Retina (tissue), 1 donor: ENCODE measurements around the gene ACOT9.
"Not testable (repeated sequence)": the region's sequence is repeated elsewhere in the genome, so short reads cannot be mapped to it uniquely, and the experiment has no call there.

Source experiments
- DNase-seq: peaks from one replicate; pipeline ENCODE4 v3.0.0-alpha.2; 2016

ACOT9 gene

GRCh38 chrX:23676486-23676885, 66.6 kb downstream of the ACOT9 start:
- not testable (repeated sequence) for DNase-seq

GRCh38 chrX:23673108-23673507, 70.0 kb downstream of the ACOT9 start:
- DNase-seq = no peak

DNA sequence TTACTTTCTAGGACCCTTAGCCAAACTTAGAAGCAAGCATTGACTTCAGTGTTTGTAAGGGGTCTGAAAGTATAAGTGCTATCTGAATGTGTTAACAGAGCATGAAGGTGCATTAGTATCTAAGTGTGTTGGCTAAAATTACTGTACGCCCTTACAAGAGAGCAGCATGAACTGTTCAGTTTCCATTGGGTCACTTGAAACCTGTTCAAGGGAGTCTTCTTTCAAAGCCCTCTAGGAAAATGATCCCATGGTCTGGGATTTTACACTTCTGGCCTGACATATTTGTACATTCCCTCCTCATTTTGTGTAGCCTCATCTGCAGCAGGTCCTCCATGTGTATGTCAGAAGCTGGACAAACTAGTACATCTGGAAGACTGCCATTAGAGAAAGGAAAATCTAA, 72.5 kb downstream of the ACOT9 start:
- DNase-seq = no peak

GRCh38 chrX:23668335-23668734, 74.7 kb downstream of the ACOT9 start:
- DNase-seq = no peak

- peak; percentile 83 for DNase-seq
These were observed 75.6 kb downstream of the ACOT9 start, which contains the start of gene PRDX4 for GRCh38 chrX:23667239-23668177. TSS of gene PRDX4 (plus strand) at chrX:23667493. CDS start at chrX:23667571, 78 bp downstream.

GRCh38 chrX:23666282-23666681, 76.8 kb downstream of the ACOT9 start:
- DNase-seq = no peak

GRCh38 chrX:23664496-23664895, 78.6 kb downstream of the ACOT9 start:
- DNase-seq = no peak

GRCh38 chrX:23662853-23663252, 80.2 kb downstream of the ACOT9 start:
- no peak for DNase-seq

DNA sequence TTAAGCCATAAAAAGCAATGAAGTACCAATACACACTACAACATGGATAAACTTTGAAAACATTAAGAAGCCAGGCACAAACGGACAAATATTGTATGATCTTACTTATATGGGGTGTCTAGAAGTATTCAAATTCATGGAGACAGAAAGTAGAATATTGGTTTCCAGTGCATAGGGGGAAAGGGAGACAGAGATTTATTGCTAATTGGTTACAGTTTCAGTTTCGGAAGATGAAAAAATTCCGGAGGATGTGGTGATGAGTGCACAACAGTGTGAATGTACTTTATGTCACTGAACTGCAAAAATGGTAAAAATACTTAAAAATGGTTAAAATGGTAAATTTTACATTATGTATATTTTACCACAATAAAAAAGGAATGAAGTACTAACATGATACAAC, 80.9 kb downstream of the ACOT9 start:
- DNase-seq = no peak

- no peak for DNase-seq
These were observed 81.4 kb downstream of the ACOT9 start for GRCh38 chrX:23661671-23662070.

DNA sequence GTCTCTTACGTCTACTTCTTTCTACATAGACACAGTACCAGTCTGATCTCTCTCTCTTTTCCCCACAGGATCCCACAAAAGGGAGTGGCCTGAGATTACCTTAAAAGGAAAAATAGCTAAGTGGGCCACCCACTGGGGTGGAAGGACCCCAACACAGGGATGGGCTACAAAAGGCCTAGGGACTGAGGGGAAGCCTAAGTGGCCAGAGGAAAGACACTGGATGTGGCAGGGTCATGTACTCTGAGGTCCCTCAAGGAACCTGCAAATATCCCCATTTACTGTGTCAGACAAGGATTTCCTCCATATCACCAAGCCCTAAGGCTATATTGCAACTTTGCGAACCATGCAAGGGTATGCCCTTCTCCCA, 82.3 kb downstream of the ACOT9 start:
- DNase-seq = no peak

GRCh38 chrX:23660083-23660765, 82.9 kb downstream of the ACOT9 start:
- DNase-seq = not testable (repeated sequence)

- no peak for DNase-seq
These were observed 83.7 kb downstream of the ACOT9 start for GRCh38 chrX:23659339-23659738.

- DNase-seq = no peak
These were observed 86.4 kb downstream of the ACOT9 start for GRCh38 chrX:23656684-23657083.

DNA sequence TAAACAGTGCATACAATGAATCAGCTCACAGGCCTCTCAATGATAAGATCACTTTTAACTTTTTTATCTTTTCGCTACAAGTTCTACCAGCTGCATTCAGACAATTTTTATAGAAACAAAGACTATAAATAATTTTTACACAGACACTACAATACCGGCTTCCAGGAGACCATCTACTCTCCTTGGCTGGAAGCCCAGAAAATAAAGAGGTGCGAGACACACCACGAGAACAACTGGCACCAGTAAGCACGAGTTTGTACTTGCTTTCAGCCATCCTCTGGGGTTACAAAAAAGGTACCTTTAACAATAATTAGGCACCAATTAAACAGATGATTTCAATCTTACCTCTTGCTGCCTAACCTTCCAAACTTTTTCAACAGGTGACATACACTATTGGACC, 87.0 kb downstream of the ACOT9 start:
- DNase-seq = no peak
